ENCODE results near the gene ARF4. TPM values are rescaled to one million over a fixed set of nuclear protein-coding genes. Genes with fewer than 3 reads are reported as not detected.

ARF4 gene
- total RNA-seq, 2 experiments from 2014 or later, result 67.4 to 67.8 TPM

DNA sequence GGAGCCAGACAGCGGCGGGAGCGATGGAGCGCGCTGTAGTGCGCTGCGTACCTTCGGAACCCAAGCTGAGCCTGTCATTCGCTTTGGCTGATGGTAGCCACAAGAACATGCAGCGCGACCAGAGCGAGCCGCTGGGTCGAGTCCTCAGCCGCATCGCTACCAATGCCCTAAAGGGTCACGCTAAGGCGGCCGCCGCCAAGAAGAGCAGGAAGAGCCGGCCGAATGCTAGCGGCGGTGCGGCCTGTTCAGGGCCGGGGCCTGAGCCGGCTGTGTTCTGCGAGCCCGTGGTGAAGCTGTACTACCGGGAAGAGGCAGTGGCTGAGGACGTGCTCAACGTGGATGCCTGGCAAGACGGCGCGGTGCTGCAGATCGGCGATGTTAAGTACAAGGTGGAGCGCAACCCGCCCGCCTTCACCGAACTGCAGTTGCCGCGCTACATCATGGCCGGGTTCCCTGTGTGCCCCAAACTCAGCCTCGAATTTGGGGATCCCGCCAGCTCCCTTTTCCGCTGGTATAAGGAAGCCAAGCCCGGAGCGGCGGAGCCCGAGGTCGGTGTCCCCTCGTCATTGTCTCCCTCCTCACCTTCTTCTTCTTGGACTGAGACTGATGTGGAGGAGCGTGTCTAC is 40.6 kb downstream of the ARF4 start:
- peaks cover 36% of the 10 kb centered on the region for H3K36me3 Mint-ChIP-seq
- H3K27ac Mint-ChIP-seq, result peak overlapping the region; percentile 99
- H3K9me3 Mint-ChIP-seq, result no peaks in the 10 kb centered on the region
- H3K27me3 Mint-ChIP-seq, result no peaks in the 10 kb centered on the region
- peaks cover 36% of the 10 kb centered on the region for H3K4me1 Mint-ChIP-seq
- peak; percentile 47 for DNase-seq
- peak overlapping the region; percentile 98 for H3K4me3 Mint-ChIP-seq

DNA sequence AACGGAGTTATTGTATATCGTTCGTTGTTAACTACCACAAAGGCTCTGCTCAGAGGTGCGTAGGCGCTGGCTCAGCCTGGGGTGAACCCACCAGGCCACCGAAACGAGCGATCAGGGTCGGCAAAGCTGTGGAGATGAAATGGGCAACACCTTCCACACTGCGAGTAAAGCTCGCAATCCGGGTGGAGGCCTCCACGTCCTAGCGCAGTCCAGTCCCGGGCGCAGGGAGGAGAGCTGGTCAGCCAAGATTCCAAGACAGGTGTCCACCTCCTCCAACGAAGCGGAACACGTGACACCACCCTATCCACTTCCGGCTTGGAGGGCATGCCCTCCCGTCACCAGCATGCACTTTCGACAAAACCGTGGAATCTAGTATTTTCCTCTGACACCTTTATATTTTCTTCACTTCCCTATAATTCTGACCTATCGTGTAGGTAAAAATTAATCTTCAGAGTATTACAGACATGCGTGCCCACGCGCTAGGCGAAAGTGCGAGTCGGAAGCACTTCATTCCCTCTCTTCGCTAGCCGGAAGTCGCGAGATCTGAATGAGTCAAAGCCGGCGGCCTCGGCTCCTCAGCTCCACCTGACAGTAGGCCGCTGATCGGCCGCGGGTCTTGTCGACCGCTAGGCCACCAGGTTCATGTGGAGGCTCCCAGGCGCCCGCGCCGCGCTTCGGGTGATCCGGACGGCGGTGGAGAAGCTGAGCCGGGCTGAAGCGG is 41.2 kb downstream of the ARF4 start, which contains the start of gene PDE12:
TSS of gene PDE12 (plus strand) at position 537 of the 721 bp plus-strand sequence. CDS start at position 643, 106 bp downstream.
- Mint-ChIP-seq H3K4me3 (peak within 1 kb of the TSS; percentile 98), H3K36me3 (peaks cover 33% of the 10 kb centered on the region), H3K27ac (peak within 1 kb of the TSS; percentile 99), H3K27me3 (no peaks in the 10 kb centered on the region), H3K9me3 (no peaks in the 10 kb centered on the region), H3K4me1 (peaks cover 32% of the 10 kb centered on the region)
- peak; percentile 83 for DNase-seq

DNA sequence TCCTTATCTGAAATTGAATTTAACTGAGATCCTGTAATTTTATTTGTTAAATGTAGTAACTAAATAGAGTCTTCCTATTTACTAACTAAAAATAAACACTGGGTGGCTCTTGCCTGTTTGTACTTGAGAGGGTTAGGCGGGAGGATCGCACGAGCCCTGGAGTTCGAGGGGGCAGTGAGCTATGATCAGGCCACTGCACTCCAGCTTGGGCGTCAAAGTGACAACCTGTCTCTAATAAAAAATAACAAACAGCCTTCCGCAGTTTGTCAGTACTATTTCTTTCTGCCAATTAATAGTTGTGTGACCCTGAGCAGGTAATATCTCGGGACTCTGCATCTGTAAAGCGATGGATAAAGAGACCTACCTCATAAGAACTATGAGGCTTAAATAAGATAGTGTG is 41.8 kb downstream of the ARF4 start:
- H3K36me3 Mint-ChIP-seq, result peaks cover 29% of the 10 kb centered on the region

DNA sequence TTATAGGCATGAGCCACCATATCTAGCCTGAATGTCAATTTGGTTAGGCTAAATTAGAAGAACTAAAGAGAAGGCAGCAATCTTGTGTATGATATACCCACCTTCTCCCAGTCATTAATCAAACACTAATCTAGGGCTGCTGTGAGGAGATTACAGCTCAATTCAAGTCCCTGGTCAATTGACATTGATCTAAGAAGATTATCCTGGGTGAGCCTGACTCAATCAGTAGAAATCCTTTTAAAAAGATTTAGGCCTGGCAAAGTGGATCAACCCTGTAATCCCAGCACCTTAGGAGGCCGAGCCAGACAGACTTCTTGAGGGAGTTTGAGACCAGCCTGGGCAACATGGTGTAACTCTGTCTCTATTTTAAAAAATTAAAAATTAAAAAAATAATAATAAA is 50.5 kb downstream of the ARF4 start:
- peaks cover 5% of the 10 kb centered on the region for H3K27me3 Mint-ChIP-seq
- H3K4me3 Mint-ChIP-seq, result no peak overlapping the region
- H3K36me3 Mint-ChIP-seq, result no peaks in the 10 kb centered on the region
- peaks cover 7% of the 10 kb centered on the region for H3K4me1 Mint-ChIP-seq
- no peaks in the 10 kb centered on the region for H3K9me3 Mint-ChIP-seq
- H3K27ac Mint-ChIP-seq, result no peak overlapping the region
- no peak for DNase-seq

More for the DNA sequence above, 41.8 kb downstream of the ARF4 start:
- Mint-ChIP-seq H3K9me3 (no peaks in the 10 kb centered on the region), H3K27ac (peak overlapping the region; percentile 99), H3K27me3 (no peaks in the 10 kb centered on the region), H3K4me3 (peak overlapping the region; percentile 98), H3K4me1 (peaks cover 26% of the 10 kb centered on the region)
- no peak for DNase-seq

GRCh38 chr3:57545636-57546268 is 51.4 kb downstream of the ARF4 start:
- Mint-ChIP-seq H3K9me3 (no peaks in the 10 kb centered on the region), H3K4me1 (peaks cover 7% of the 10 kb centered on the region), H3K4me3 (no peak overlapping the region), H3K36me3 (no peaks in the 10 kb centered on the region), H3K27me3 (peaks cover 5% of the 10 kb centered on the region), H3K27ac (no peak overlapping the region)
- DNase-seq, result no peak

DNA sequence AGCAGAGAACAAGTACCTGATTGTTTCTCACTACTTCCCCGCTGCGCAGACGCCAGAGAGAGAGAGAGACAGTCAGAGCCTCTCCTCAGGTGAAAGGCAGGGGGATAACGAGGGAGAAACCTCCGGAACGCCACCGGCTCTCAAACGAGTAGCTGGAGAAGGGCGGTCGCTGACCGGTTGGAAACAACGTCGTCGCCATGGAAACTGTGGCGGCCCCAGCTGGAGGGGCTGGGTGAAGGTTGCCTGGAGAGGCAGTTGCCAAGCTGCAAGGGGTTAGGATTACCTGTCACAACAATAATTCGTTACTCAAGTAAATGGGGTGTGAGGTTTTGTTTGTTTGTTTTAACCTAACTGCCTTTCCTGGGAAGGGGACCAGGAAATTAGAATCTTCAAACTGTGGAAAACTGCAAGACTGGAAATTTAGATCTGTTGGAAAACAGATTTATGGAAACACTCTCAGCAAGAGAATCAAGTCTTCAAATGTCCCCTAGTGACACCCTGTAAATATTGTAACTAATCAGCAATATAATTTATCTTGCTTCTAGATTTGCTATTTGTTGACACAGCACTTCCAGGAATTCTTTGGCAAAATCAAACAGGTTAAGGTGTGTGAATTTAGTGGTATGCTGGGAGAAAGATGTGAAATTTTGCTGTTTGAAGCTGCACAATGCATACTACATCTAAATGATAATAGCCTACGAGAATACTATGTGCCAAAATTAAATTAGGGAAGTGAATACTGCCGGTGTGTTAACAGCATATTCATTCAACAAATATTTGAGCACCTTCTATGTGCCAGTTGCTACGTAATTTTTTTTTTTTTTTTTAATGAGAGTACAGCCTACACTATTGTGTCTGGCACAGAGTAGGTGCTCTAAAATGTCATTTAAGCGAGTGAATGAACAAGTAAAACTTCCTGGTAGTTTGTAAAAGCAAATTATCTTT is 52.7 kb downstream of the ARF4 start, which contains the start of gene DNAH12:
TSS of gene DNAH12 (minus strand) at position 164 of the 945 bp plus-strand sequence. CDS start 1,474 bp downstream, outside the sequence.
- H3K27ac Mint-ChIP-seq, result no peak within 1 kb of the TSS
- H3K36me3 Mint-ChIP-seq, result no peaks in the 10 kb centered on the region
- no peak within 1 kb of the TSS for H3K4me3 Mint-ChIP-seq
- peaks cover 7% of the 10 kb centered on the region for H3K4me1 Mint-ChIP-seq
- H3K9me3 Mint-ChIP-seq, result no peaks in the 10 kb centered on the region
- H3K27me3 Mint-ChIP-seq, result peaks cover 5% of the 10 kb centered on the region
- peak; percentile 41 for DNase-seq

DNA sequence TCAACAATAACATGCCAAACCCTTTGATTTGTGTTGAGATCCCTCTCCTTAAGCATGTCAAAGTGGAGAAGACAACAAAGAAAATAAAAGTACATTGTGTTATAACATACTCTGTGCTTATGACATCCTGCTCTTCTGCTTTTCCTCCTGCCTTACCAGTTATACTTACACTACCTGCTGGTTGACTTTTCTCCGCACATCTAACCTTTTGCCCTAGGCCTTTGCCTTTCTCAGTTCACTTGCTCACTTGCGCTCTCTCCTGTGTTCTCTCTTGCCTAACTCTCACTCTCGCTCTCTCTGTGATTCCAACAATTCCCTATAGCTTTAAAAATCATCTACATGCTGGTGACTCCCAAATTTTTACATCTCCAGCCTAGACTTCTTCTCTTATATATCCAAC is 58.7 kb downstream of the ARF4 start:
- no peak overlapping the region for H3K27ac Mint-ChIP-seq
- no peaks in the 10 kb centered on the region for H3K36me3 Mint-ChIP-seq
- H3K27me3 Mint-ChIP-seq, result no peaks in the 10 kb centered on the region
- no peaks in the 10 kb centered on the region for H3K4me1 Mint-ChIP-seq
- H3K9me3 Mint-ChIP-seq, result no peaks in the 10 kb centered on the region
- H3K4me3 Mint-ChIP-seq, result no peak overlapping the region
- DNase-seq, result no peak

- Mint-ChIP-seq H3K9me3 (no peaks in the 10 kb centered on the region), H3K27ac (no peak overlapping the region), H3K36me3 (no peaks in the 10 kb centered on the region), H3K4me1 (no peaks in the 10 kb centered on the region), H3K27me3 (peaks cover 3% of the 10 kb centered on the region), H3K4me3 (no peak overlapping the region)
- no peak for DNase-seq
Observed at GRCh38 chr3:57530071-57530608, 67.0 kb downstream of the ARF4 start.

Other genes with a start within 250 kb of the ARF4 start
- gene DNAH12, start 53.0 kb downstream of the ARF4 start, total RNA-seq, result under 1 TPM in 1 of 2 experiments, not detected in 1; 0.08 TPM
- 10 to 100 TPM; 30.8 to 31.0 TPM for gene PDE12, start 41.1 kb downstream of the ARF4 start, total RNA-seq
- 10 to 100 TPM in 1 of 2 experiments, 1 to 10 TPM in 1; 9.9 to 11.5 TPM for gene DENND6A, start 95.7 kb upstream of the ARF4 start, total RNA-seq
- gene SLMAP, start 159.0 kb upstream of the ARF4 start, total RNA-seq, result 10 to 100 TPM; 51.2 to 52.8 TPM